Esophagus muscularis mucosa (tissue), 4 donors: Measurements from ENCODE around the gene GPR157.

Source experiments
- EP300 ChIP-seq: sonication (generic); formaldehyde crosslinking; IDR thresholded peaks from one replicate; pipeline ENCODE4 v1.6.1; 2017; ENCODE audit warnings: antibody characterized with exemption
- POLR2A ChIP-seq: fragments of 450-650 bp; IDR thresholded peaks from one replicate; pipeline ENCODE4 v1.6.1; 2017; ENCODE audit warnings: antibody characterized with exemption, moderate library complexity, mild to moderate bottlenecking, low read depth
- TF ChIP-seq, protein P1 (sequence below), 3 experiments: fragments of 200-600 bp in 2 of 3; fragments of 450-650 bp in 1 of 3; sonication (generic) in 2 of 3; IDR thresholded peaks; one replicate each; pipeline ENCODE4 v1.5.1; 2017 to 2019; ENCODE audit warnings: antibody characterized with exemption in 3 of 3, mild to moderate bottlenecking in 2 of 3, moderate library complexity in 1 of 3

DNA sequence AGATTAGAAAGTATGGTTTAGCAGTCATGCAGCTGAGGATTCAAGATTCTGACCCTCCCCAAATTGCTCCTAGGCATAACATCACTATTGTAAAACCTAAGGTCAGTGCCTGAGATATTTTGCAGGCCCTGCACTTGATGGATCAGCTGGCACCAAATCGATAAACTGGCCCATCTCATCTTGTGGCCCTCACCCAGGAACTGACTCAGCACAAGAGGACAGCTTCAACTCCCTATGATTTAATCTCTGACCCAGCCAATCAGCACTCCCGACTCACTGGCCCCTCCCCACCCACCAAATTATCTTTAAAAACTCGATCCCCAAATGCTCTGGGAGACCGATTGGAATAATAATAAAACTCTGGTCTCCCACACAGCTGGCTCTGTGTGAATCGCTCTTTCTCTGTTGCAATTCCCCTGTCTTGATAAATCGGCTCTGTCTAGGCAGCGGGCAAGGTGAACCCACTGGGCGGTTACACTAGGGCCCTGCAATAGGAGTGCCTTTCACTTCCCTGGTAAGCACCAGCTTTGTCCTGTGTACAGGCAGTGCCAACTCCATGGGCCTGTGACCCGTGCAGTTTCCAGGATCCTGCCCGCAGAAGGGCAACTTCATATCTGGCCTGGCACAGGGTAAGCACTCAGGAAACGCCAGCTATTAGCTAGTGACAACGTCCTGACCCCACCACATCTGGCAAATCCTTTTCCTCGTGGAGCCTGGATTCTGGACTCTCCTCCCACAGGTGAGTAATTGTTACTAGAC, 30.8 kb downstream of the GPR157 start:
- TF ChIP-seq POLR2A: no peak
- TF ChIP-seq, protein P1, sequence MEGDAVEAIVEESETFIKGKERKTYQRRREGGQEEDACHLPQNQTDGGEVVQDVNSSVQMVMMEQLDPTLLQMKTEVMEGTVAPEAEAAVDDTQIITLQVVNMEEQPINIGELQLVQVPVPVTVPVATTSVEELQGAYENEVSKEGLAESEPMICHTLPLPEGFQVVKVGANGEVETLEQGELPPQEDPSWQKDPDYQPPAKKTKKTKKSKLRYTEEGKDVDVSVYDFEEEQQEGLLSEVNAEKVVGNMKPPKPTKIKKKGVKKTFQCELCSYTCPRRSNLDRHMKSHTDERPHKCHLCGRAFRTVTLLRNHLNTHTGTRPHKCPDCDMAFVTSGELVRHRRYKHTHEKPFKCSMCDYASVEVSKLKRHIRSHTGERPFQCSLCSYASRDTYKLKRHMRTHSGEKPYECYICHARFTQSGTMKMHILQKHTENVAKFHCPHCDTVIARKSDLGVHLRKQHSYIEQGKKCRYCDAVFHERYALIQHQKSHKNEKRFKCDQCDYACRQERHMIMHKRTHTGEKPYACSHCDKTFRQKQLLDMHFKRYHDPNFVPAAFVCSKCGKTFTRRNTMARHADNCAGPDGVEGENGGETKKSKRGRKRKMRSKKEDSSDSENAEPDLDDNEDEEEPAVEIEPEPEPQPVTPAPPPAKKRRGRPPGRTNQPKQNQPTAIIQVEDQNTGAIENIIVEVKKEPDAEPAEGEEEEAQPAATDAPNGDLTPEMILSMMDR (IDR thresholded peaks at IDR 0.05): no peak
- no peak for TF ChIP-seq EP300
